Activated naive CD4-positive, alpha-beta T cell treated with anti-CD3 and anti-CD28 coated beads for 36 hours (primary cell): ENCODE results near the gene DEPDC5. TPM values are rescaled to one million over a fixed set of nuclear protein-coding genes. Genes with fewer than 3 reads are reported as not detected.

Source experiments
- CTCF ChIA-PET: fragments of 350-600 bp; sonication (Branson Sonifier 250); formaldehyde crosslinking; loops from one replicate; lab custom pipeline; 2021; ENCODE audit warnings: antibody characterized with exemption; lab: Charles Lee
- DNase-seq: peaks from one replicate; pipeline ENCODE4 v3.0.0-alpha.2; 2020
- H3K27ac Mint-ChIP-seq: one replicate; pipeline ENCODE4 v1.8.0; 2021; ENCODE audit warnings: mild to moderate bottlenecking, mixed read lengths
- H3K27me3 Mint-ChIP-seq: one replicate; pipeline ENCODE4 v1.8.0; 2021; ENCODE audit warnings: low read depth, mixed read lengths
- H3K36me3 Mint-ChIP-seq: one replicate; pipeline ENCODE4 v1.8.0; 2021; ENCODE audit warnings: low read depth, mixed read lengths
- H3K4me1 Mint-ChIP-seq: one replicate; pipeline ENCODE4 v1.8.0; 2021; ENCODE audit warnings: low read depth, mixed read lengths
- H3K4me3 Mint-ChIP-seq: one replicate; pipeline ENCODE4 v1.8.0; 2021; ENCODE audit warnings: mild to moderate bottlenecking, moderate library complexity, mixed read lengths
- H3K9me3 Mint-ChIP-seq: one replicate; pipeline ENCODE4 v1.8.0; 2021; ENCODE audit warnings: mixed read lengths
- intact Hi-C: fragments of 100-400 bp; cut with micrococcal nuclease; formaldehyde crosslinking; loops from one replicate; pipeline ENCODE4 v1.15.1; 2023
- total RNA-seq, 2 experiments: library from RNA; stranded (reverse); gene quantifications; one replicate each; pipeline ENCODE4 v1.2.3, GENCODE V29; 2021

The DEPDC5 gene
- total RNA-seq, 2 experiments from 2014 or later: 23.6 TPM

DNA sequence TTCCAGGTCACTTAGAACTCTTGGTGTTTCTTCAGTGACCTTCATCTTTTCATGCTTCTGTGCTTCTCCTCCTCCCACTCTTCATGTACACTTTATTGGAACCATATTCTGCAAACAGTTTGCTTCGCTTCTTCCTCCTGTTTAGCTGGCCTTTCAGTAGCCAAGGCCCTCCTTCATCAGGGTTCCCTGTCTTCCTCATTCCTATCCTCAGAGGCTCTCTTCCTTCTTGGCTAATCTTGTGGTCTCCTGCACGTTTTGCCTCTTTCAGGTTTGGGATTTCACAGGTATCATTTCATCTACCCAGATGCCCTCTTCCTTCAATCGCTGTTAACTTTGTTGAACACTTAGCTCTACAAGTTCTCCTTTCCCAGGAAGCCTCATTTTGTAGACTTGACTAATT lies 66.8 kb downstream of the DEPDC5 start:
- no peaks in the 10 kb centered on the region for H3K9me3 Mint-ChIP-seq
- H3K27me3 Mint-ChIP-seq: no peaks in the 10 kb centered on the region
- CTCF ChIA-PET: interaction anchor here (1.1 kb wide), 1 partner anchor 187 kb away, joined by 3 read pairs; no protein-coding TSS in a partner anchor
- peaks cover 52% of the 10 kb centered on the region for H3K36me3 Mint-ChIP-seq
- no peak for DNase-seq
- peaks cover 11% of the 10 kb centered on the region for H3K4me1 Mint-ChIP-seq
- H3K4me3 Mint-ChIP-seq: no peak overlapping the region
- H3K27ac Mint-ChIP-seq: no peak overlapping the region
- intact Hi-C loops: no loop called here

- H3K4me1 Mint-ChIP-seq: peaks cover 11% of the 10 kb centered on the region
- intact Hi-C loops: no loop called here
- peaks cover 50% of the 10 kb centered on the region for H3K36me3 Mint-ChIP-seq
- H3K4me3 Mint-ChIP-seq: no peak overlapping the region
- DNase-seq: no peak
- no peaks in the 10 kb centered on the region for H3K9me3 Mint-ChIP-seq
- CTCF ChIA-PET: interaction anchor here (1.1 kb wide), 1 partner anchor 188 kb away, joined by 3 read pairs; no protein-coding TSS in a partner anchor
- H3K27ac Mint-ChIP-seq: no peak overlapping the region
- H3K27me3 Mint-ChIP-seq: no peaks in the 10 kb centered on the region
Observed at GRCh38 chr22:31821572-31821971, 67.8 kb downstream of the DEPDC5 start.

DNA sequence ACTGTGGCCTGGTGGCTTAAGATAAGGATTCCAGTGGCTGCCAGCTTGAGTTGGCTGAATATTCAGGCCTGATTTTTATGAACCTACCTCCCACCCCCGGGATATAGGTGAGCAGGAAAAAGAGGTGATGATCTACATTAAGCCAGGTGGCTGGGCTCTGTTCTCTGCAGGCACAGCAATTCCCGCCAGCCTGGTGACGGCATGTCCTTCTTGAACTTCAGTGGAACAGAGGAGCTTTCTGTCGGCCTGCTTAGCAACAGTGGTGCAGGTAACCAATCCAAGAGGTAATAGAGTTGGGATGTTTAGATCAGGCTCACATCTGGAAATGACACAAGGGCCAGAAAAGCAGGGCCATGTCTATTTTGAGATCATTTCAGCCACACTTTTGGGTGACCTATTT lies 68.7 kb downstream of the DEPDC5 start:
- no peak for DNase-seq
- no peak overlapping the region for H3K27ac Mint-ChIP-seq
- intact Hi-C loops: no loop called here
- peaks cover 11% of the 10 kb centered on the region for H3K4me1 Mint-ChIP-seq
- no peaks in the 10 kb centered on the region for H3K9me3 Mint-ChIP-seq
- no peak overlapping the region for H3K4me3 Mint-ChIP-seq
- CTCF ChIA-PET: no interaction called here
- H3K27me3 Mint-ChIP-seq: no peaks in the 10 kb centered on the region
- H3K36me3 Mint-ChIP-seq: peaks cover 41% of the 10 kb centered on the region

- H3K27me3 Mint-ChIP-seq: no peaks in the 10 kb centered on the region
- DNase-seq: no peak
- intact Hi-C loops: no loop called here
- no peak overlapping the region for H3K27ac Mint-ChIP-seq
- peaks cover 21% of the 10 kb centered on the region for H3K4me1 Mint-ChIP-seq
- H3K36me3 Mint-ChIP-seq: peaks cover 29% of the 10 kb centered on the region
- no peaks in the 10 kb centered on the region for H3K9me3 Mint-ChIP-seq
- CTCF ChIA-PET: no interaction called here
- no peak overlapping the region for H3K4me3 Mint-ChIP-seq
Observed at GRCh38 chr22:31825513-31825912, 71.7 kb downstream of the DEPDC5 start.

DNA sequence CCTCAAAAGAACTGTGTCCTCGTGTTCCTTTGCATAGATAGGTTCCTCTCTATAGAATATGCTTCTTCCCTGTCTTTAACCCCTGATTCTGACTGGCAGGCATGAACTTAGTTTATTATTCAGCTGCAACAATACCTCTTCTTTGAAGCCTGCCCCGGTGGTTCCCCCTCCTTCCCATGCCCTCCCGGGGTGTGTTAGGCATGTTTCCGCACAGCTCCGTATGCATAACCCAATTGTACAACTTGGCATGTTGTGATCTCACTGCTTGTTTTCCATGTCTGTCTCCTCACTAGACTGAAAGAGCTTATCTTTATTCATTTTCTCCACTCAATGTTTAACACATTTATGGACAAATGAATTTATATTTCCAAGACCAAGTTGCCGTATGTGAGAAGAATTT lies 72.6 kb downstream of the DEPDC5 start:
- CTCF ChIA-PET: no interaction called here
- H3K27me3 Mint-ChIP-seq: no peaks in the 10 kb centered on the region
- H3K9me3 Mint-ChIP-seq: no peaks in the 10 kb centered on the region
- H3K27ac Mint-ChIP-seq: no peak overlapping the region
- H3K4me1 Mint-ChIP-seq: peaks cover 22% of the 10 kb centered on the region
- no peak overlapping the region for H3K4me3 Mint-ChIP-seq
- DNase-seq: no peak
- peaks cover 24% of the 10 kb centered on the region for H3K36me3 Mint-ChIP-seq
- intact Hi-C loops: no loop called here

DNA sequence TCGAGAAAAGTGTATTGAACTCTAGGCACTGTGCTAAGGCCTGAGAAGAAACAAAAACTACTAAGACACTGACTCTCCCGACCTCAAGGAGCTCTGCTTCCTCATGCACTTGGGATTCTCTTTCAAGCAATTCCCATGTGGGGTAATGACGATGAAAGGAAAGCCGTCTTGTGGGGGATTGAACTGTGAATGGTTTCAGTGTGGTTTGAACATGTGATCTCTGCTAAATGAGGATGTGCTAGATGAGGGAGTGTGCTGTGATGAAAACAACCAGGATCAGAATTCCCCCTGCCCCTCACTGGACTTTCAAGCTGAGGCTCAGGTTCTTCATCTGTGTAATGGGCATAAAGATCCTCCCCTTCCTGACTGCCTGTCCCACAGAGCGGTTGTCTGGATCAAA lies 74.9 kb downstream of the DEPDC5 start:
- peaks cover 22% of the 10 kb centered on the region for H3K4me1 Mint-ChIP-seq
- H3K27me3 Mint-ChIP-seq: no peaks in the 10 kb centered on the region
- peaks cover 21% of the 10 kb centered on the region for H3K36me3 Mint-ChIP-seq
- intact Hi-C loops: loop anchor here (2.0 kb wide), 3 partner anchors 60 to 166 kb away; partner anchors contain the start of genes PISD and YWHAH
- H3K9me3 Mint-ChIP-seq: no peaks in the 10 kb centered on the region
- no peak overlapping the region for H3K27ac Mint-ChIP-seq
- CTCF ChIA-PET: no interaction called here
- no peak overlapping the region for H3K4me3 Mint-ChIP-seq
- DNase-seq: no peak

DNA sequence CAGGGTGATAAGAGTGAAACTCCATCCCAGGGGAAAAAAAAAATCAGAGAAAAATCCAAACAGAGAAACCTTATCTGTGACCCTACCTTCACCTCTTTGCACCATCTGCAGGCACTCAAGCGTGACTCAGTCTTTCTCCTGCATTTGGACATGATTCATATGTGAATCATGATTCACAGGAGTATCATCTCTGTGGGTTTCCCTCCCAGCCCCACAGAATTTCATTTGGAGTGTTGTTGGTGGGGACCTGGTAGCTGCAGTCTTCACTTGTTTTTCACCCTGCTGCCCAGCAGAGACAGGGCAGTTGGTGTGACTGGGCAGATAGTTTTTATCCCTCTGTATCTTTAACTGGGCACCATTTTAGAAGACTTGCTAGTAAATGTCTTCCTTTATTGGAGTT lies 75.7 kb downstream of the DEPDC5 start:
- Mint-ChIP-seq H3K4me1 (peaks cover 22% of the 10 kb centered on the region), H3K36me3 (peaks cover 22% of the 10 kb centered on the region), H3K4me3 (no peak overlapping the region), H3K27ac (no peak overlapping the region), H3K9me3 (no peaks in the 10 kb centered on the region), H3K27me3 (no peaks in the 10 kb centered on the region)
- CTCF ChIA-PET: interaction anchor here (0.7 to 1.7 kb wide), 3 partner anchors 85 to 341 kb away, joined by 4 to 6 read pairs (median 5); no protein-coding TSS in a partner anchor
- peak; percentile 77 for DNase-seq
- intact Hi-C loops: loop anchor here (2.0 kb wide), 3 partner anchors 61 to 167 kb away; partner anchors contain the start of genes PISD and YWHAH

GRCh38 chr22:31830721-31831070 lies 76.9 kb downstream of the DEPDC5 start:
- CTCF ChIA-PET: interaction anchor here (0.8 to 1.7 kb wide), 2 partner anchors 165 to 170 kb away, joined by 3 to 6 read pairs; no protein-coding TSS in a partner anchor
- DNase-seq: no peak
- peaks cover 22% of the 10 kb centered on the region for H3K4me1 Mint-ChIP-seq
- no peaks in the 10 kb centered on the region for H3K27me3 Mint-ChIP-seq
- no peaks in the 10 kb centered on the region for H3K9me3 Mint-ChIP-seq
- intact Hi-C loops: no loop called here
- no peak overlapping the region for H3K27ac Mint-ChIP-seq
- H3K4me3 Mint-ChIP-seq: no peak overlapping the region
- peaks cover 21% of the 10 kb centered on the region for H3K36me3 Mint-ChIP-seq

DNA sequence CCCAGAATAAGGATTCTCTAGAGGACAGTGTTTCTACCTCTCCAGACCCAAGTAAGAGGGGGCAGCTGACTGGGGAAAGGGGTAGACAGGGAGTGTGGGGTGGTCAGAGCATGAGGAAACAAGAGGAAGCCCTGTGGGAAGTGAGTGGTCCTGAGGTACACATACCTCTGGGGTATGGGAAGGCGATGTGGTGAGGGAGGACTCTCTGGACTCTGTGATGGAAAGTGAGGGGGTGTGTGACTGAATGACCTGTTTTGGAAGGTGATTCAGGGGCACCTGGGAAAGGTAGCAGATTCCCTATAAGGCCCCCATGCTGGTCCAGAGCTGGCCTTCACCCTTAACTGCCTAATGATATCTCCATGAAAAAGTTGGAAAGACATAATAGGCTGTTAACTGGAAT lies 80.1 kb downstream of the DEPDC5 start:
- H3K9me3 Mint-ChIP-seq: no peaks in the 10 kb centered on the region
- CTCF ChIA-PET: interaction anchor here (0.7 to 2.0 kb wide), 2 partner anchors 13 to 136 kb away, joined by 3 to 6 read pairs; no protein-coding TSS in a partner anchor
- no peaks in the 10 kb centered on the region for H3K27me3 Mint-ChIP-seq
- no peak overlapping the region for H3K27ac Mint-ChIP-seq
- no peak overlapping the region for H3K4me3 Mint-ChIP-seq
- no peak for DNase-seq
- peaks cover 26% of the 10 kb centered on the region for H3K36me3 Mint-ChIP-seq
- peaks cover 18% of the 10 kb centered on the region for H3K4me1 Mint-ChIP-seq
- intact Hi-C loops: no loop called here

DNA sequence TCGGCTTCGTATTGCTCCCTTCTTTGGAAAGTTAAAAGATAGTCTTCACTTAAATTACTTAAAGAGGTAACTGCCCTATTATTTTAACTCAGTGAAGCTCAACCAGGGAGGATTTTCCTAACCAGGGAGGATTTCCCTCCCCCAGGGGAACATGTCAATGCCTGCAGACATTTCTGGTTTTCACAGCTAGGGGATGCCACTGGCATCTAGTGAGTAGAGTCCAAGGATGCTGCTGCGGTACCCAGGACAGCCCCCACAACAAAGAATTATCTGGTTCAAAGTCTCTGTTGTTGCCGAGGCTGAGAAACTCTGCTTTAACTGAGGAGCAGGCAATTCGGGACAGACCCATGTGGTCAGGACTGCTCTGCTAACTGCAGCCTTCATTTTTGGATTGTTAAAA lies 82.2 kb downstream of the DEPDC5 start:
- CTCF ChIA-PET: interaction anchor here (1.3 kb wide), 1 partner anchor 10 kb away, joined by 7 read pairs; no protein-coding TSS in a partner anchor
- Mint-ChIP-seq H3K4me3 (no peak overlapping the region), H3K36me3 (peaks cover 24% of the 10 kb centered on the region), H3K4me1 (peaks cover 1% of the 10 kb centered on the region), H3K9me3 (no peaks in the 10 kb centered on the region), H3K27me3 (no peaks in the 10 kb centered on the region), H3K27ac (no peak overlapping the region)
- intact Hi-C loops: no loop called here
- no peak for DNase-seq

GRCh38 chr22:31838917-31839316 lies 85.1 kb downstream of the DEPDC5 start:
- peaks cover 29% of the 10 kb centered on the region for H3K36me3 Mint-ChIP-seq

DNA sequence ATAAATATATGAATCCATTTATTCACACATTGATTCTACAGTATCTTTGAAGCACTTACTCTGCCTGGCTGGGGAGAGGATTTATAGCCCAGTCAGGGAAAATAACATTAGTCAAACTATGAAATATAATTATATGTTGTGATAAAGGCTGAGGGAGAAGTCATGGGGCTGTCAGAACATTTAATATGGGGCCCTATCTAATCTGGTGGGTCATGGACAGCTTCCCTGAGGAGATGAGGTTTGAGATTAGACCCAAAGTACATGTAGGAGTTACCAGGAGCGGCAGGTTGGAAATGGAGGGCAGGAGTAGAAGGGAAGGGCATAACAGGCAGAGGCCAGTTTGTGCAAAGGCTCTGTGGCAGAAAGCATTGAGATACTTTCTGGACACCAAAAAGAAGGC lies 86.2 kb downstream of the DEPDC5 start:
- CTCF ChIA-PET: no interaction called here
- intact Hi-C loops: no loop called here
- no peaks in the 10 kb centered on the region for H3K9me3 Mint-ChIP-seq
- peaks cover 4% of the 10 kb centered on the region for H3K4me1 Mint-ChIP-seq
- no peak for DNase-seq
- no peak overlapping the region for H3K4me3 Mint-ChIP-seq
- peaks cover 34% of the 10 kb centered on the region for H3K36me3 Mint-ChIP-seq
- H3K27me3 Mint-ChIP-seq: no peaks in the 10 kb centered on the region
- no peak overlapping the region for H3K27ac Mint-ChIP-seq

More at GRCh38 chr22:31838917-31839316, 85.1 kb downstream of the DEPDC5 start:
- H3K27ac Mint-ChIP-seq: no peak overlapping the region
- CTCF ChIA-PET: no interaction called here
- no peaks in the 10 kb centered on the region for H3K9me3 Mint-ChIP-seq
- no peak overlapping the region for H3K4me3 Mint-ChIP-seq
- intact Hi-C loops: no loop called here
- H3K27me3 Mint-ChIP-seq: no peaks in the 10 kb centered on the region
- peaks cover 4% of the 10 kb centered on the region for H3K4me1 Mint-ChIP-seq
- DNase-seq: no peak

DNA sequence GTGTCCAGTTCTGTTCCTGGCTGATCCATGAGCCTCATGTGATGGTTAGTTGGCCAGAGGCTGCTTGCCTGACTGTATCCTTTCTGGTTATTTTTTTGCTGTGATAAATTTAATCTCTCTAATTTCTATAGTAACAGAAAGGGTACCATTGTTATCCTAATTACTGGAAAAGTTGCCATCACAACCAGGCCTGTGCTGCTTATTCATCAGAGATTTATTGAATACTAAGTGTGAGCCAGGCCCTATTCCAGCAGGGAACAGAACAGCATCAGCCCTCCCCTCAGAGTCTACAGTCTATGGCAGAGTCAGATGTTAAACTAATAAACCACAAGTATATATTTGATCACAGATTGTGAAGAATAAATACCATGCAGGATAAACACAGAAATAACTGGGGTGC lies 86.8 kb downstream of the DEPDC5 start:
- intact Hi-C loops: no loop called here
- Mint-ChIP-seq H3K4me3 (no peak overlapping the region), H3K4me1 (peaks cover 4% of the 10 kb centered on the region), H3K27ac (no peak overlapping the region), H3K36me3 (peaks cover 33% of the 10 kb centered on the region), H3K27me3 (no peaks in the 10 kb centered on the region), H3K9me3 (no peaks in the 10 kb centered on the region)
- CTCF ChIA-PET: interaction anchor here (0.6 kb wide), 1 partner anchor 25 kb away, joined by 3 read pairs; no protein-coding TSS in a partner anchor
- no peak for DNase-seq
